Mesothelial cell of epicardium (in vitro differentiated cells): ENCODE measurements around the gene CASZ1. TPM values are rescaled to one million over a fixed set of nuclear protein-coding genes. Genes with fewer than 3 reads are reported as not detected.

Experiments
- DNase-seq, 2 experiments: peaks; one replicate each; pipeline ENCODE4 v3.0.0; 2021; ENCODE audit warnings: low spot score in 2 of 2; ENCODE audit not compliant: unreplicated experiment in 2 of 2
- H3K27ac Mint-ChIP-seq: 2 replicates; pipeline ENCODE4 v1.8.0; 2021; ENCODE audit warnings: mixed read lengths
- H3K27me3 Mint-ChIP-seq: 2 replicates; pipeline ENCODE4 v1.8.0; 2021; ENCODE audit warnings: low read depth, mixed read lengths
- H3K36me3 Mint-ChIP-seq: 2 replicates; pipeline ENCODE4 v1.8.0; 2021; ENCODE audit warnings: mixed read lengths
- H3K4me1 Mint-ChIP-seq: 2 replicates; pipeline ENCODE4 v1.8.0; 2021; ENCODE audit warnings: mixed read lengths
- H3K4me3 Mint-ChIP-seq: 2 replicates; pipeline ENCODE4 v1.8.0; 2021; ENCODE audit warnings: mild to moderate bottlenecking, moderate library complexity, mixed read lengths
- H3K9me3 Mint-ChIP-seq: 2 replicates; pipeline ENCODE4 v1.8.0; 2021; ENCODE audit warnings: mixed read lengths
- total RNA-seq: library from RNA; stranded (reverse); gene quantifications from 3 replicates; pipeline ENCODE4 v1.2.1, GENCODE V29; 2021
- TF ChIP-seq, protein P1 (sequence below): fragments of 200-600 bp; sonication (generic); IDR thresholded peaks from one replicate; pipeline ENCODE4 v1.5.0; 2021; ENCODE audit warnings: antibody characterized with exemption; ENCODE audit not compliant: unreplicated experiment

The CASZ1 gene
- total RNA-seq, 1 donor from 2014 or later: 8.9 TPM

DNA sequence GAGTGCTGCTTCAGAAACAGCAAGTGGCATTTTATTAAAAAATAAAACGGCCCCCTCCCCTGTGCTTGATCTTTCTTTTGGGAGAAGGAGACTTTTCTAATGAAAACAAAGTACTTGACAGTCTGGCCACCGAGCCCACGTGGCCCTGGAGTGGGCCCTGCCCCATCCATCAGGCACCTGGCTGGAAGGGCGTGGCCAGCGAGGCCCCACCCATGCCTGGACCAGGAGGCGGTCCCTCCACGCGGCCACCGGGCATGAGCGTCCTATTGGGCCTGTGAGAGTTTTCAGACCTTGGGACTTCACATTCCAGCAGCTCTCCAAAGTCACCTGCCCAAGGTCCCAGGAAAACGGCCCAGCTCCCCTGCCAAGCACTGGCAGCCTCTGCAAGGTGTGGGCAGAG, 144.7 kb downstream of the CASZ1 start:
- DNase-seq: no peak
- no peaks in the 10 kb centered on the region for H3K9me3 Mint-ChIP-seq
- H3K27me3 Mint-ChIP-seq: peaks cover 21% of the 10 kb centered on the region
- H3K4me3 Mint-ChIP-seq: no peak overlapping the region
- TF ChIP-seq, protein P1, sequence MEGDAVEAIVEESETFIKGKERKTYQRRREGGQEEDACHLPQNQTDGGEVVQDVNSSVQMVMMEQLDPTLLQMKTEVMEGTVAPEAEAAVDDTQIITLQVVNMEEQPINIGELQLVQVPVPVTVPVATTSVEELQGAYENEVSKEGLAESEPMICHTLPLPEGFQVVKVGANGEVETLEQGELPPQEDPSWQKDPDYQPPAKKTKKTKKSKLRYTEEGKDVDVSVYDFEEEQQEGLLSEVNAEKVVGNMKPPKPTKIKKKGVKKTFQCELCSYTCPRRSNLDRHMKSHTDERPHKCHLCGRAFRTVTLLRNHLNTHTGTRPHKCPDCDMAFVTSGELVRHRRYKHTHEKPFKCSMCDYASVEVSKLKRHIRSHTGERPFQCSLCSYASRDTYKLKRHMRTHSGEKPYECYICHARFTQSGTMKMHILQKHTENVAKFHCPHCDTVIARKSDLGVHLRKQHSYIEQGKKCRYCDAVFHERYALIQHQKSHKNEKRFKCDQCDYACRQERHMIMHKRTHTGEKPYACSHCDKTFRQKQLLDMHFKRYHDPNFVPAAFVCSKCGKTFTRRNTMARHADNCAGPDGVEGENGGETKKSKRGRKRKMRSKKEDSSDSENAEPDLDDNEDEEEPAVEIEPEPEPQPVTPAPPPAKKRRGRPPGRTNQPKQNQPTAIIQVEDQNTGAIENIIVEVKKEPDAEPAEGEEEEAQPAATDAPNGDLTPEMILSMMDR: no peak
- peaks cover 7% of the 10 kb centered on the region for H3K4me1 Mint-ChIP-seq
- peaks cover 6% of the 10 kb centered on the region for H3K36me3 Mint-ChIP-seq
- H3K27ac Mint-ChIP-seq: no peak overlapping the region

GRCh38 chr1:10651389-10651766, 145.1 kb downstream of the CASZ1 start:
- Mint-ChIP-seq H3K9me3 (no peaks in the 10 kb centered on the region), H3K27ac (no peak overlapping the region), H3K27me3 (peaks cover 21% of the 10 kb centered on the region), H3K4me1 (peaks cover 7% of the 10 kb centered on the region), H3K36me3 (peaks cover 6% of the 10 kb centered on the region), H3K4me3 (no peak overlapping the region)
- DNase-seq: no peak
- TF ChIP-seq, protein P1: no peak

GRCh38 chr1:10650556-10651388, 145.7 kb downstream of the CASZ1 start:
- no peaks in the 10 kb centered on the region for H3K9me3 Mint-ChIP-seq
- H3K4me1 Mint-ChIP-seq: peaks cover 7% of the 10 kb centered on the region
- H3K27ac Mint-ChIP-seq: no peak overlapping the region
- no peak for DNase-seq
- peaks cover 5% of the 10 kb centered on the region for H3K36me3 Mint-ChIP-seq
- H3K27me3 Mint-ChIP-seq: peaks cover 21% of the 10 kb centered on the region
- TF ChIP-seq, protein P1: no peak
- no peak overlapping the region for H3K4me3 Mint-ChIP-seq

GRCh38 chr1:10649517-10650201, 146.8 kb downstream of the CASZ1 start:
- Mint-ChIP-seq H3K4me3 (no peak overlapping the region), H3K4me1 (peaks cover 7% of the 10 kb centered on the region), H3K36me3 (peaks cover 5% of the 10 kb centered on the region), H3K9me3 (no peaks in the 10 kb centered on the region), H3K27ac (peak overlapping the region; percentile 39), H3K27me3 (peaks cover 21% of the 10 kb centered on the region)
- DNase-seq: no peak
- TF ChIP-seq, protein P1: no peak

- peaks cover 21% of the 10 kb centered on the region for H3K27me3 Mint-ChIP-seq
- H3K27ac Mint-ChIP-seq: no peak overlapping the region
- H3K9me3 Mint-ChIP-seq: no peaks in the 10 kb centered on the region
- no peak for DNase-seq
- no peak overlapping the region for H3K4me3 Mint-ChIP-seq
- peaks cover 4% of the 10 kb centered on the region for H3K36me3 Mint-ChIP-seq
- H3K4me1 Mint-ChIP-seq: peaks cover 7% of the 10 kb centered on the region
- TF ChIP-seq, protein P1: no peak
These were observed 147.5 kb downstream of the CASZ1 start for GRCh38 chr1:10648689-10649516.
